Vagina (tissue), 2 donors: ENCODE data around the gene MORF4L2.
"Not testable (repeated sequence)": the region's sequence is repeated elsewhere in the genome, so short reads cannot be mapped to it uniquely, and the experiment has no call there.

Source experiments
- POLR2AphosphoS5 ChIP-seq, 2 donors: sonication (generic); formaldehyde crosslinking; IDR thresholded peaks; one replicate each; pipeline ENCODE4 v1.9.0; 2017; ENCODE audit warnings: antibody characterized with exemption in 2 of 2, mild to moderate bottlenecking in 2 of 2, low read depth in 1 of 2; ENCODE audit not compliant: insufficient read depth in 1 of 2
- TF ChIP-seq, protein P1 (sequence below), 3 experiments: fragments of 450-650 bp in 2 of 3; fragments of 200-600 bp in 1 of 3; sonication (generic) in 1 of 3; IDR thresholded peaks; one replicate each; pipeline ENCODE4 v1.5.1; 2017 to 2019; ENCODE audit warnings: antibody characterized with exemption in 3 of 3, mild to moderate bottlenecking in 2 of 3, moderate library complexity in 2 of 3

GRCh38 chrX:103655230-103656000, 31.1 kb downstream of the MORF4L2 start:
- TF ChIP-seq, protein P1, sequence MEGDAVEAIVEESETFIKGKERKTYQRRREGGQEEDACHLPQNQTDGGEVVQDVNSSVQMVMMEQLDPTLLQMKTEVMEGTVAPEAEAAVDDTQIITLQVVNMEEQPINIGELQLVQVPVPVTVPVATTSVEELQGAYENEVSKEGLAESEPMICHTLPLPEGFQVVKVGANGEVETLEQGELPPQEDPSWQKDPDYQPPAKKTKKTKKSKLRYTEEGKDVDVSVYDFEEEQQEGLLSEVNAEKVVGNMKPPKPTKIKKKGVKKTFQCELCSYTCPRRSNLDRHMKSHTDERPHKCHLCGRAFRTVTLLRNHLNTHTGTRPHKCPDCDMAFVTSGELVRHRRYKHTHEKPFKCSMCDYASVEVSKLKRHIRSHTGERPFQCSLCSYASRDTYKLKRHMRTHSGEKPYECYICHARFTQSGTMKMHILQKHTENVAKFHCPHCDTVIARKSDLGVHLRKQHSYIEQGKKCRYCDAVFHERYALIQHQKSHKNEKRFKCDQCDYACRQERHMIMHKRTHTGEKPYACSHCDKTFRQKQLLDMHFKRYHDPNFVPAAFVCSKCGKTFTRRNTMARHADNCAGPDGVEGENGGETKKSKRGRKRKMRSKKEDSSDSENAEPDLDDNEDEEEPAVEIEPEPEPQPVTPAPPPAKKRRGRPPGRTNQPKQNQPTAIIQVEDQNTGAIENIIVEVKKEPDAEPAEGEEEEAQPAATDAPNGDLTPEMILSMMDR (IDR thresholded peaks at IDR 0.05): not testable (repeated sequence)
- not testable (repeated sequence) for TF ChIP-seq POLR2AphosphoS5 (IDR thresholded peaks at IDR 0.05; ENCODE audit: insufficient read depth in 1 of 2, low read depth in 1 of 2)
